HG03060 (cell line): ENCODE results near the gene DHX38.
A peak's percentile ranks its signal among the peaks of the same experiment; 100 is the strongest.
"Not testable (repeated sequence)": the region's sequence is repeated elsewhere in the genome, so short reads cannot be mapped to it uniquely, and the experiment has no call there.

Experiments used
- ATAC-seq: cut with Tn5 transposase; IDR thresholded peaks from one replicate; pipeline ENCODE4 v1.9.1; 2021; ENCODE audit warnings: low read depth, moderate number of reproducible peaks; ENCODE audit not compliant: unreplicated experiment

DHX38 gene

DNA sequence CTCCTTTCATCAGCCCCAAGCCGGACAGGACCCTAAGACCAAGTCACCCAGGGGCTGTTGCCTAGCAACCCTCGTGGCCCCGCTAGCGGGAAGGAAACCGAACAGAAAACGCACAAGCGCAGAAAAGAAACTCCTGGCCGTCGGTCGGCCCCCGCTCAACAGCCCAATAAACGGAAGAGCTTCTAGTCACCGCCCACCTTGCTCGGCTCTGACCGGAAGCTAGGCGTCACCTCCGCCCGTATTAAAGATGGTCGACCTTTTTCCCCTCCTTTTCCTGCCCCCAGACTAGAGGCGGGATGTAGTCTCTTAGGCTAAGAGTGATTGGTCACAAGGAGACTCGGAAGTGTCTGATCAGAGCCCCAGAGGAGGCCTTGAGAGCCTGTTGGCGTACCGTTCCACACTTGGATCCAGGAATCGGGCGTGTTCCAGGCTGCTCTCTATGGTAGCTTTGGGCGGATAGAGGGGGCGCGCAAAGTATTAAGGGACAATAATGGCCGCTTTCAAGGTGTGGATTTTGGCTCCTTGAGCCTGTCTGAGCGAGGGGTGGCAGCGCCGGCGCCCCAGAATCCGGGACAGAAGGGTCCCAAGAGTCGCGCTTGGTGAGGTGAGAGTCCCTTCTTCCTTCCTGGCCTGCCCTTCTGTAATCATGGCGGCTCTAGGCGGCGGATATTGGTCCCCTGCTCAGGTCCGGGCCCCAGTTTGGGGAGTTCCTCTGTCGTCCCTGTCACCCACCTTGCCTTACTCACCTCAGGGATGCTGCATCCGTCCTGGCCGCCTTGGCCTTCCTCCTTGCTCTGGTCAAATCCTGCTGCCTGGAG lies at the start of gene DHX38, which contains the start of gene TXNL4B:
DHX38 (plus strand) TSS at position 400 of the 818 bp plus-strand sequence. CDS start 2,311 bp downstream, outside the sequence.
TXNL4B (minus strand) TSS at position 173 of the 818 bp plus-strand sequence. CDS start 2,871 bp downstream, outside the sequence.
- ATAC-seq, result peak; percentile 98

- no peak for ATAC-seq
Measured at GRCh38 chr16:72044296-72044695, 49.4 kb upstream of the DHX38 start.

DNA sequence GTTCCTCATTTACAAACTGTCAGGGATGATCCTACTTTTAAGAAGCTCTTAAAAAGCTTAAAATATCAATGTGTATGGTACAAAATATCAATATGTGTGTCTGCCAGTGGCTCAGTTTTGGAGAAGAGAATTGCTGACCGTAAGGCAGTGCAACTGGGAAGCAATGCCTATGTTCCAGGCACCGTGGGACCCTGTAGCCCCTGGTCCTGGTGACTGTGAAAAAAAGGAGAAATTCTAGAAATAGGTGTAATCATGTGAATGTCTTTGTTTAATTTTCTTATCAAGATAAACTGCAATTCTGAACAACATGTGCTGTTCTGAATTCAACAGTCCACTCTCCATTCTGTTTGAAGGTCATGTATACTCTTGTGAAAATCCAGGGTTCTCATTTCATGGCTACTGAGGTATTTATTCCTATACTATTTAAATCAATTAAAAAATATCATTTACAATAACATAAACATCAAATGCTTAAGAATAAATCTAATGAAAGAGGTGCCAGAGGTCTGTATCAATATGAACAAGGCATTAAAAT lies 48.8 kb upstream of the DHX38 start:
- no peak for ATAC-seq

- no peak for ATAC-seq
Measured at GRCh38 chr16:72049110-72049509, 44.5 kb upstream of the DHX38 start.

DNA sequence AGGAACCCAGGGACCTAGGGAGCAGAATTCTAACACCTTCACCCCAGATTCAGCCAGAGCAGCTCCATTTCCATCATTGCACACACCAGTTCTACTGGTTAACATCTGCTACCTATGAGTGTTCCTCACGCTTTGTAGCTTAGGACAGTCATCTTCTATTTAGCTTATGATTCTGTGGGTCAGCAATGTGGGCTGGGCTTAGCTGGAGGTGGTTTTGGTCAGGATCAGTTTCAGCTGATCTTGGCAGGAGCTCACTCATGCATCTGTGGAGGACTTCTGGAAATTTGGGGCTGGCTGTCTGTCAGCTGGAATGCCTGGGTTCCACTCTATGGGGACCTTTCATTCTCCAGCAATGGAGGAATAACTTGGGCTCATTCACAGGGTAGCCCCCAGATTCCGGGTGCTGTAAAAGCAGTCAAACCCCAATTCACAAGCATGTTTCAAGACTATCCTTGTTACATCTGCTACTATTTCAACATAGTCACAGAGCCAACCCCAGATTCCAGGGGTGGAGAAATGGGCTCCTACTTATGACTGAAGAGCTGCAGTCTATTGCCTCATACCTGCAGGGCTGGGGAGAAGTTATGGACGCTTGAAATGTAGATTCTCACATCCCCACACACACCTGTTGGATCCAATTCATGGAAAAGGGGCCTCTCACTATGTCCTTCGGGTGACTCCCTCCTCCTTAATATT lies 42.7 kb upstream of the DHX38 start:
- ATAC-seq, result no peak

GRCh38 chr16:72051818-72052217 lies 41.8 kb upstream of the DHX38 start:
- ATAC-seq, result no peak

DNA sequence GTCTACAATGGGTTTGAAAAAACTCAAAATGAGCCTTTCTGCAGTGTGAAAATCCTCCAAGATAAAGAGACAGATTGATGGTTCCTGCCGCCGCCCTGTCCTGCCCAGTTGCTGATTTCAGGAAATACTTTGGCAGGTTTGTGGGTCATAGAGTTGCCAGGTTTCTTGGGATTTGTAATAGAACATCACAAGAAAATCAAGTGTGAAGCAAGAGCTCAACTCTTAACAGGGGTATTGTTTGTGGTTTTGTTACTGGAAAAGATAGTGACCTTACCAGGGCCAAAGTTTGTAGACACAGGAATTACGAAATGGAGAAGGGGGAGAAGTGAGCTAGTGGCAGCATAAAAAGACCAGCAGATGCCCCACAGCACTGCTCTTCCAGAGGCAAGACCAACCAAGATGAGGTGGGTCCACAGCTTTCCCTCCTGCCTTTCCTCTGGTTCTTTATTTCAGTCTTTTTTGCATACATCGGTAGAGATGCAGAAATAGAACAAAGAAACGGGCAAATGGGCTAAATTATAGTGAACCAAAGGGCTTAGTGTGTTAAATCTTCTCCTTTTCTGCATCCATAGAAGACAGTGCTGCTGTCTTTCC lies 39.3 kb upstream of the DHX38 start, which contains the start of gene HP:
HP (plus strand) TSS at position 252 of the 594 bp plus-strand sequence; CDS start at position 400, 148 bp downstream.
- ATAC-seq, result not testable (repeated sequence)

DNA sequence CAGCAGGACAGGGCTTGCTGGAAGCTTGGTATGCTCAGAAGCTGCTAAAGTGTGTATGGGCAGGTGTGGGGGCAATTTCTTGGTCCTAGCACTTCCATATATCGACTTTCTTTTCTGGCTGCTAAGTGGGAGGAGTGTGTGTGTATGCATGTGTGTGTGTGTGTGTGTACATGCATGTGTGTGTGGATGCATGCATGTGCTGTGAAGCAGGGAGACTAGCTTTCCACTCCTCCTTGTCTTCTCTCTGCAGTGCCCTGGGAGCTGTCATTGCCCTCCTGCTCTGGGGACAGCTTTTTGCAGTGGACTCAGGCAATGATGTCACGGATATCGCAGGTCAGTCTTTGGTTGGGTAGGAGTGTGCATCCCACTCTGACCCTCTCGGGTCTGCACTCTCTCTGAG lies 37.7 kb upstream of the DHX38 start:
- no peak for ATAC-seq

DNA sequence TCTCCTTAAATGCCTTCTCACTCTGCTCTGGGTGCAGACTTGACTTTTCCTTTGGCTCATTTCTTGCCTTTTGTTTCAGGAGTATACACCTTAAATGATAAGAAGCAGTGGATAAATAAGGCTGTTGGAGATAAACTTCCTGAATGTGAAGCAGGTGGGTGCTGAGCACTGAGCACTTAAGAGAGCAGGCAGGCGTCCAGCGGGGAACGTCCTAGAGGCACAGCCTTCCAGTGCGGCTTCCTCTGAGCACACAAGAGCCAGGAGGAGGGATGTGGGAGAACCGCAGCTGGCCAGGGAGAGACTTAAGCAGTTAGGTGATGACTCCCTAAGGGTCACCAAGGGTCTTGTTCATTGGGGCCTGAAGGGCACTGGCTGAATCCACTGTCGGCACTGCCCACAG lies 36.3 kb upstream of the DHX38 start:
- not testable (repeated sequence) for ATAC-seq

DNA sequence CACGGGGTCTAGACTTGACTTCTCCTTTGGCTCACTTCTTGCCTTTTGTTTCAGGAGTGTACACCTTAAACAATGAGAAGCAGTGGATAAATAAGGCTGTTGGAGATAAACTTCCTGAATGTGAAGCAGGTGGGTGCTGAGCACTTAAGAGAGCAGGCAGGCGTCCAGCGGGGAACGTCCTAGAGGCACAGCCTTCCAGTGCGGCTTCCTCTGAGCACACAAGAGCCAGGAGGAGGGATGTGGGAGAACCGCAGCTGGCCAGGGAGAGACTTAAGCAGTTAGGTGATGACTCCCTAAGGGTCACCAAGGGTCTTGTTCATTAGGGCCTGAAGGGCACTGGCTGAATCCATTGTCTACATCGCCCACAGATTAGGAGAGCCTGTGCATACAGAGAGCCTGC lies 34.6 kb upstream of the DHX38 start:
- ATAC-seq, result not testable (repeated sequence)

DNA sequence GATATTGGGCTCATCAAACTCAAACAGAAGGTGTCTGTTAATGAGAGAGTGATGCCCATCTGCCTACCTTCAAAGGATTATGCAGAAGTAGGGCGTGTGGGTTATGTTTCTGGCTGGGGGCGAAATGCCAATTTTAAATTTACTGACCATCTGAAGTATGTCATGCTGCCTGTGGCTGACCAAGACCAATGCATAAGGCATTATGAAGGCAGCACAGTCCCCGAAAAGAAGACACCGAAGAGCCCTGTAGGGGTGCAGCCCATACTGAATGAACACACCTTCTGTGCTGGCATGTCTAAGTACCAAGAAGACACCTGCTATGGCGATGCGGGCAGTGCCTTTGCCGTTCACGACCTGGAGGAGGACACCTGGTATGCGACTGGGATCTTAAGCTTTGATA lies 33.2 kb upstream of the DHX38 start:
- ATAC-seq, result no peak

- no peak for ATAC-seq
Measured at GRCh38 chr16:72061564-72061963, 32.1 kb upstream of the DHX38 start.

- no peak for ATAC-seq
Measured at GRCh38 chr16:72064361-72064894, 29.2 kb upstream of the DHX38 start.

GRCh38 chr16:72066747-72067146 lies 26.9 kb upstream of the DHX38 start:
- no peak for ATAC-seq

DNA sequence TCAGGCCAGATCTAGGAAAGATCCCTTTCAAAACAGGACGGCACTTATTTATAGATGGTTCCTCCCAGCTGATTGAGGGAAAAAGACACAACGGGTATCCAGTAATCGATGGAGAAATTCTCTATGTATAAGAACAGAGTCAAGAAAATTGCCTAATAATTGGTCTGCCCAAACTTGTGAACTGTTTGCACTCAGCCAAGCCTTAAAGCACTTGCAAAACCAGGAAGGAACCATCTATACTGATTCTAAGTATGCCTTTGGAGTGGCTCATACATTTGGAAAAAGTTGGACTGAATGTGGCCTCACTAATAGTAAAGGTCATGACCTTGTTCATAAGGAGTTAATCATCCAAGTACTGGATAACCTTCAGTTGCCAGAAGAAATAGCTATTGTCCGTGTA lies 24.7 kb upstream of the DHX38 start:
- no peak for ATAC-seq

GRCh38 chr16:72072514-72073342 lies 20.9 kb upstream of the DHX38 start:
- no peak for ATAC-seq

- ATAC-seq, result no peak
Measured at GRCh38 chr16:72073560-72074230, 20.0 kb upstream of the DHX38 start.

DNA sequence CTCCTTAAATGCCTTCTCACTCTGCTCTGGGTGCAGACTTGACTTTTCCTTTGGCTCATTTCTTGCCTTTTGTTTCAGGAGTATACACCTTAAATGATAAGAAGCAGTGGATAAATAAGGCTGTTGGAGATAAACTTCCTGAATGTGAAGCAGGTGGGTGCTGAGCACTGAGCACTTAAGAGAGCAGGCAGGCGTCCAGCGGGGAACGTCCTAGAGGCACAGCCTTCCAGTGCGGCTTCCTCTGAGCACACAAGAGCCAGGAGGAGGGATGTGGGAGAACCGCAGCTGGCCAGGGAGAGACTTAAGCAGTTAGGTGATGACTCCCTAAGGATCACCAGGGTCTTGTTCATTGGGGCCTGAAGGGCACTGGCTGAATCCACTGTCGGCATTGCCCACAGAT lies 18.6 kb upstream of the DHX38 start:
- ATAC-seq, result not testable (repeated sequence)

DNA sequence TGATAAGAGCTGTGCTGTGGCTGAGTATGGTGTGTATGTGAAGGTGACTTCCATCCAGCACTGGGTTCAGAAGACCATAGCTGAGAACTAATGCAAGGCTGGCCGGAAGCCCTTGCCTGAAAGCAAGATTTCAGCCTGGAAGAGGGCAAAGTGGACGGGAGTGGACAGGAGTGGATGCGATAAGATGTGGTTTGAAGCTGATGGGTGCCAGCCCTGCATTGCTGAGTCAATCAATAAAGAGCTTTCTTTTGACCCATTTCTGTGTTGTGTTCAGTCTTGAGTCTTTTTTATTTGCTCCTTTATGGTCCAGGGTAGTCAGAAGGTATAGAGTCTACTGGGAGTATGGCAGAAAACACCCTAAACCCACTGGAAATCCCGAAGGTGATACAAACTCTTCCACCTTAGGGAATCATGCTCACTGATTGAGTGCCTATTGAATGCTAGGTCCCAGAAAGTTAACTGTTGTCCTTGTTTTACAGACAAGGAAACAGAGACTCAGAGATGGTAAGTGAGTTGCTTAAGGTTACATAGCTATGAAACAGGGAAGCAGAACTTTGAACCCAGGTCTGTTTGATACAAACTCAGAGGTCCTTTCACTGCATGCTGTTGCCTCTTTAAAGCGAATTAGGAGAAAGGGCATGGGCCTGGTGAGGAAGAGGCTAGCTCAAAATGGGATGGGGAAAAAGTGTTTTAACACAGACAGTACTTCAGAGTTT lies 16.5 kb upstream of the DHX38 start:
- ATAC-seq, result not testable (repeated sequence)
